ENCODE results near the gene SVBP. TPM values are rescaled to one million over a fixed set of nuclear protein-coding genes. Genes with fewer than 3 reads are reported as not detected.
A peak's percentile ranks its signal among the peaks of the same experiment; 100 is the strongest.

SVBP gene
- total and polyA plus RNA-seq, 4 donors: 33.7 to 67.3 (median 63.9) TPM

GRCh38 chr1:42844592-42845140 lies 27.5 kb upstream of the SVBP start:
- Histone ChIP-seq H3K4me3 (ENCODE audit: low read depth, low read length) (no peak overlapping the region), H3K9me3 (ENCODE audit: control insufficient read depth, insufficient read depth, low read length) (no peaks in the 10 kb centered on the region), H3K4me1 (ENCODE audit: control insufficient read depth, insufficient read depth, low read length) (peaks cover 13% of the 10 kb centered on the region), H3K27me3 (ENCODE audit: control insufficient read depth, insufficient read depth, low read length) (no peaks in the 10 kb centered on the region), H3K27ac (ENCODE audit: low read depth, low read length) (peak overlapping the region; percentile 2), H3K36me3 (ENCODE audit: control insufficient read depth, insufficient read depth, low read length) (peaks cover 8% of the 10 kb centered on the region)
- WGBS (ENCODE audit: insufficient coverage): 61% methylated on average over 2 of the region's 4 CpGs
- no peak for DNase-seq (ENCODE audit: low read depth in 4 of 6, low spot score in 6 of 6)

- Histone ChIP-seq H3K4me1 (ENCODE audit: control insufficient read depth, insufficient read depth, low read length) (peaks cover 6% of the 10 kb centered on the region), H3K27ac (ENCODE audit: low read depth, low read length) (no peak overlapping the region), H3K27me3 (ENCODE audit: control insufficient read depth, insufficient read depth, low read length) (no peaks in the 10 kb centered on the region), H3K4me3 (ENCODE audit: low read depth, low read length) (no peak overlapping the region), H3K9me3 (ENCODE audit: control insufficient read depth, insufficient read depth, low read length) (no peaks in the 10 kb centered on the region), H3K36me3 (ENCODE audit: control insufficient read depth, insufficient read depth, low read length) (peaks cover 7% of the 10 kb centered on the region)
- DNase-seq (ENCODE audit: low read depth in 4 of 6, low spot score in 6 of 6): no peak
- 86% methylated on average over 1 of the region's 2 CpGs for WGBS (ENCODE audit: insufficient coverage)
These were observed 24.4 kb upstream of the SVBP start for GRCh38 chr1:42841440-42842147.

DNA sequence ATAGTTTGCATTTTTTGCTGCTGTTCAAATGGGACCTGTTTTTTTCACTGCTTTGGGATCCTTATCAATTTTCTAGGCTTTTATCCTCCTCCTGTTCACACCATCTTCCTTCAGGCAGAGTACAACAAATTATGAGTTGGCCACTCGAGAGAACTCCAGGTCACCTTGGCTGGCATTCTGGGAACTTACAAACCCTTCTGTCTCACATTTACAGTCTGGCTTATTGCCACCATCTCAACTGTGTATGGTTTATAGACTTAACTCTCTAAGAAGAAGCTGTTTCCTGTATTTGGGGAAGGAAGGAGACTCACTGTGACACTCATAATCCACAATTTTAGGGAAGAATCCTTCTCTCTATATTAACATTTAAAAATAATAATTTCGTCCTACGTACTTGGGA lies 23.8 kb upstream of the SVBP start:
- peaks cover 3% of the 10 kb centered on the region for H3K4me1 ChIP-seq (ENCODE audit: control insufficient read depth, insufficient read depth, low read length)

DNA sequence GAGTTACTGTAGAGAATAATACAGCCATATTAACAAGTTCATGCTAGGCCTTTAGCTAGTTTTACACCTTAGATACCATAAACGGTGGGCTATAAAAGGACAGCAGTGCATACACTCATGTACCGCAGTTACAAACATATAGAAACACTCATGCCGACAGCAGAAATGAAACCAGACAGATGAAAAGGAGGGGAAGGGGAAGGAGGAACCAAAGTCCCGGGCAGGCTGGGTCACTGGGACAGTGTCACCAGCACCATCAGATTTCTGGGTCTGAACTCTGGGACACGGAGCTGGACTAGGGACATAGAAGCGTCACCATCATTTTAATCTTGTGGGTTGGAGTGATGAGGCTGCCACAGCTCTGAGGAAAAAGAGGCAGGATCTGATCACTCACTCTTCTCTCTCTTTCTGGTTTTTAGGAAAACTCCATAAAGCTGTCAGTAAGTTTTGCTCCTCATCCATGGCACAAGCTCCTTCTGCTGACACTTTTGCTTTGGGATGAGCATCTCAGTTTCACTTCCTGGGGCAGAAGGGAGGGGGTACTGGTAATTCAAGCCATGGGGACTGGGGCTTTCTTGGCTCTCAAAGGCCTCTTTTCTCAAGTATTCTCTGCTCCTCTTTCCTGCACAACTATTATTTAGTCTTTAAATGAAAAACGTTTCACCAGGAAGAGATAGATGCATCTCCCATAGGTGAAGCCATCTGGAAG lies 21.4 kb upstream of the SVBP start:
- Histone ChIP-seq H3K9me3 (ENCODE audit: control insufficient read depth, insufficient read depth, low read length) (no peaks in the 10 kb centered on the region), H3K27me3 (ENCODE audit: control insufficient read depth, insufficient read depth, low read length) (no peaks in the 10 kb centered on the region), H3K4me3 (ENCODE audit: low read depth, low read length) (no peak overlapping the region), H3K27ac (ENCODE audit: low read depth, low read length) (no peak overlapping the region), H3K36me3 (ENCODE audit: control insufficient read depth, insufficient read depth, low read length) (peaks cover 7% of the 10 kb centered on the region), H3K4me1 (ENCODE audit: control insufficient read depth, insufficient read depth, low read length) (no peaks in the 10 kb centered on the region)
- WGBS (ENCODE audit: insufficient coverage): 67% methylated on average over 1 of the region's 7 CpGs
- DNase-seq (ENCODE audit: low read depth in 4 of 6, low spot score in 6 of 6): no peak

More for the DNA sequence above, 23.8 kb upstream of the SVBP start:
- no peak overlapping the region for H3K27ac ChIP-seq (ENCODE audit: low read depth, low read length)
- H3K9me3 ChIP-seq (ENCODE audit: control insufficient read depth, insufficient read depth, low read length): no peaks in the 10 kb centered on the region
- WGBS (ENCODE audit: insufficient coverage): no CpG with 5 or more reads among the region's 3 CpGs
- H3K27me3 ChIP-seq (ENCODE audit: control insufficient read depth, insufficient read depth, low read length): no peaks in the 10 kb centered on the region
- H3K36me3 ChIP-seq (ENCODE audit: control insufficient read depth, insufficient read depth, low read length): peaks cover 7% of the 10 kb centered on the region
- DNase-seq (ENCODE audit: low read depth in 4 of 6, low spot score in 6 of 6): no peak
- no peak overlapping the region for H3K4me3 ChIP-seq (ENCODE audit: low read depth, low read length)

DNA sequence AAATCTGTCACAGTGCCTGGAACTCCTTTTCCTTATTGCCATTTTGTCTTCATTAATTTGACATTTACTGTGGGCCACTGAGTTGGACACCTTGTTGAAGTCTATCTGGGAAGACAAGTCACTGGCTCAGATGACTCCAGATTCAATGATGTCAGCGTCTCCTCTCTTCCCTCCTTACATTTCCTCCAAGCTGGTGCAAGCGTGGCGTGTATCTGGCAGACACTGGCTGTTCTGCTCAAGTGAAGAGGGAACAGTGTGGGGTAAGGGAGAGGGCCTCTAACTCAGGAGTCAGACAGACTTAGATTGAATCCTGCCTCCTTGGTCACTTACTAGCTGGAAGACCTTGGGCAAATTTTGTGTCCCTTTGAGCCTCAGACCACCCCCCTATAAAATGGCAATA lies 20.5 kb upstream of the SVBP start:
- Histone ChIP-seq H3K4me1 (ENCODE audit: control insufficient read depth, insufficient read depth, low read length) (no peaks in the 10 kb centered on the region), H3K4me3 (ENCODE audit: low read depth, low read length) (no peak overlapping the region), H3K9me3 (ENCODE audit: control insufficient read depth, insufficient read depth, low read length) (no peaks in the 10 kb centered on the region), H3K27ac (ENCODE audit: low read depth, low read length) (no peak overlapping the region), H3K36me3 (ENCODE audit: control insufficient read depth, insufficient read depth, low read length) (peaks cover 4% of the 10 kb centered on the region), H3K27me3 (ENCODE audit: control insufficient read depth, insufficient read depth, low read length) (no peaks in the 10 kb centered on the region)
- no peak for DNase-seq (ENCODE audit: low read depth in 4 of 6, low spot score in 6 of 6)
- WGBS (ENCODE audit: insufficient coverage): no CpG with 5 or more reads among the region's 3 CpGs

DNA sequence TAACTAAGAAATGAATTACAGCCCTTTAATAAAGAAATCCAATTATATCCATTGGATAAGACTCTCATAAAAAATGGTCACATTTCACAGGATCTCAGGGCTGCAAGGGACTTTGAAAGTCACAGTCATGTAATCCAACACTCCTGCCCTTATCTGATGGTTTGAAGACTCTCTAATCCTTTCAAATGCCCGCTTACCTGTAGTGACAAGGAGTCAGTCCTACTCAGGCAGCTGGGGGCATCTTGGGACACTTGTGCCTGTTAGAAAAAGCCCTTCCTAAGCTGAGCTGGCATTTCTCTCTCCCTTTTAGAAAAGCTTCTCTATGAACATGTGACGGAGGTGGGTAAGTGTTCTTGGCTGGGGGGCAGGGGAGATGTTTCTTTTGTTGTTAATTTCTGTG lies 18.2 kb upstream of the SVBP start:
- H3K27me3 ChIP-seq (ENCODE audit: control insufficient read depth, insufficient read depth, low read length): no peaks in the 10 kb centered on the region
- H3K27ac ChIP-seq (ENCODE audit: low read depth, low read length): no peak overlapping the region
- no peak for DNase-seq (ENCODE audit: low read depth in 4 of 6, low spot score in 6 of 6)
- H3K4me3 ChIP-seq (ENCODE audit: low read depth, low read length): no peak overlapping the region
- no CpG with 5 or more reads among the region's 2 CpGs for WGBS (ENCODE audit: insufficient coverage)
- H3K4me1 ChIP-seq (ENCODE audit: control insufficient read depth, insufficient read depth, low read length): no peaks in the 10 kb centered on the region
- peaks cover 3% of the 10 kb centered on the region for H3K36me3 ChIP-seq (ENCODE audit: control insufficient read depth, insufficient read depth, low read length)
- no peaks in the 10 kb centered on the region for H3K9me3 ChIP-seq (ENCODE audit: control insufficient read depth, insufficient read depth, low read length)

GRCh38 chr1:42834803-42835202 lies 17.6 kb upstream of the SVBP start:
- H3K36me3 ChIP-seq (ENCODE audit: control insufficient read depth, insufficient read depth, low read length): peaks cover 8% of the 10 kb centered on the region
- no peaks in the 10 kb centered on the region for H3K9me3 ChIP-seq (ENCODE audit: control insufficient read depth, insufficient read depth, low read length)
- WGBS (ENCODE audit: insufficient coverage): 82% methylated on average over 3 of the region's 5 CpGs
- no peak overlapping the region for H3K27ac ChIP-seq (ENCODE audit: low read depth, low read length)
- no peak for DNase-seq (ENCODE audit: low read depth in 4 of 6, low spot score in 6 of 6)
- H3K27me3 ChIP-seq (ENCODE audit: control insufficient read depth, insufficient read depth, low read length): no peaks in the 10 kb centered on the region
- no peak overlapping the region for H3K4me3 ChIP-seq (ENCODE audit: low read depth, low read length)
- no peaks in the 10 kb centered on the region for H3K4me1 ChIP-seq (ENCODE audit: control insufficient read depth, insufficient read depth, low read length)

GRCh38 chr1:42833981-42834380 lies 16.8 kb upstream of the SVBP start:
- no peak for DNase-seq (ENCODE audit: low read depth in 4 of 6, low spot score in 6 of 6)
- Histone ChIP-seq H3K4me1 (ENCODE audit: control insufficient read depth, insufficient read depth, low read length) (no peaks in the 10 kb centered on the region), H3K36me3 (ENCODE audit: control insufficient read depth, insufficient read depth, low read length) (peaks cover 8% of the 10 kb centered on the region), H3K27me3 (ENCODE audit: control insufficient read depth, insufficient read depth, low read length) (no peaks in the 10 kb centered on the region), H3K4me3 (ENCODE audit: low read depth, low read length) (no peak overlapping the region), H3K9me3 (ENCODE audit: control insufficient read depth, insufficient read depth, low read length) (no peaks in the 10 kb centered on the region), H3K27ac (ENCODE audit: low read depth, low read length) (no peak overlapping the region)
- 86% methylated on average over 3 of the region's 4 CpGs for WGBS (ENCODE audit: insufficient coverage)

DNA sequence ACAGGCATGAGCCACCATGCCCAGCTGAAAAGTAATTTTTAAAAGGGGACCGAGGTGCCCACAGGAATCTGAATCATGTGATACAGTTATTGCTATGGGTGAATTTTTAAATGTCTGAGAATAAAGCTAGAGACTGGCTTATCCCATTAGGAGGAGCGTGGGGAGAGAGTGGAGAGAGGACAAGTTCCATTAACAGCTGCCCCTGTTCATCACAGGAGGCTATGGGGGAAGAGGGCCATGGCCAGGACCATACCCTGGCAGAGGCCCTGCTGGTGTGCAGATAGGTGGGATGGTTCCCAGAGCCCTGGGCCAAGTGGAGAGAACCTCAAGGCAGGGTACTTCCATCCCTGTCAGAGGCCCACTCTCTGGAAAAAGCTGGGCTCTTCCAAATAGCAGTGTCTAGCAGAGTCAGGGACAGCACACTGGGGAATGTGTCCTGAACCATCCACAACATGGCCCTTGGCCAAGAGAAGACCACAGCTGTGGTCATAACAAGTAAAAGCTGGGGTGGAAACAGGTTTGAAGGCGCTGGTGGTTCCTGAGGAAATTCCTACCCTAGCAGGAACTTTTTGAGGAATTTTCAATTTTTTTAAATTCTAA lies 15.5 kb upstream of the SVBP start:
- H3K4me1 ChIP-seq (ENCODE audit: control insufficient read depth, insufficient read depth, low read length): no peaks in the 10 kb centered on the region
- 100% methylated on average over 2 of the region's 3 CpGs for WGBS (ENCODE audit: insufficient coverage)
- DNase-seq (ENCODE audit: low read depth in 4 of 6, low spot score in 6 of 6): no peak
- H3K36me3 ChIP-seq (ENCODE audit: control insufficient read depth, insufficient read depth, low read length): peaks cover 8% of the 10 kb centered on the region
- no peak overlapping the region for H3K4me3 ChIP-seq (ENCODE audit: low read depth, low read length)
- no peaks in the 10 kb centered on the region for H3K9me3 ChIP-seq (ENCODE audit: control insufficient read depth, insufficient read depth, low read length)
- no peaks in the 10 kb centered on the region for H3K27me3 ChIP-seq (ENCODE audit: control insufficient read depth, insufficient read depth, low read length)
- H3K27ac ChIP-seq (ENCODE audit: low read depth, low read length): no peak overlapping the region

Data from spinal cord (tissue), 10 donors.